Esophagus squamous epithelium (tissue), 5 donors: ENCODE measurements around the gene DCDC2C. TPM values are rescaled to one million over a fixed set of nuclear protein-coding genes. Genes with fewer than 3 reads are reported as not detected.

Experiments used
- DNase-seq: peaks from one replicate; lab custom pipeline; 2025; lab: John Stamatoyannopoulos, UW
- H3K27ac ChIP-seq, 4 donors: fragments of 200-600 bp; sonication (generic); one replicate each; pipeline ENCODE4 v1.5.1; 2016 to 2019; ENCODE audit warnings: mild to moderate bottlenecking in 1 of 4
- H3K27me3 ChIP-seq, 4 donors: fragments of 200-600 bp; sonication (generic); 1 replicate in 3 of 4; 2 replicates in 1 of 4; pipeline versions ENCODE4 v1.5.1 to v1.6.0; 2017 to 2021; ENCODE audit warnings: antibody characterized with exemption in 1 of 4
- H3K36me3 ChIP-seq, 3 donors: fragments of 200-600 bp; sonication (generic); one replicate each; pipeline ENCODE4 v1.5.1; 2016 to 2019
- H3K4me1 ChIP-seq, 3 donors: fragments of 200-600 bp; sonication (generic); one replicate each; pipeline ENCODE4 v1.5.1; 2017 to 2019
- H3K4me3 ChIP-seq, 4 donors: fragments of 200-600 bp; sonication (generic); 1 replicate in 3 of 4; 2 replicates in 1 of 4; pipeline ENCODE4 v1.5.1; 2016 to 2019; ENCODE audit warnings: mild to moderate bottlenecking in 2 of 4, moderate library complexity in 1 of 4
- H3K9me3 ChIP-seq, 3 donors: fragments of 200-600 bp; sonication (generic); one replicate each; pipeline ENCODE4 v1.5.1; 2016 to 2019
- CTCF ChIP-seq, 6 experiments: fragments of 450-650 bp in 4 of 6; fragments of 200-600 bp in 2 of 6; sonication (generic) in 2 of 6; IDR thresholded peaks; one replicate each; pipeline ENCODE4 v1.5.1; 2016 to 2019; ENCODE audit warnings: antibody characterized with exemption in 6 of 6, mild to moderate bottlenecking in 4 of 6, moderate library complexity in 4 of 6
- POLR2A ChIP-seq, 4 donors: fragments of 450-650 bp; IDR thresholded peaks; one replicate each; pipeline ENCODE4 v1.6.1; 2017; ENCODE audit warnings: antibody characterized with exemption in 4 of 4, mild to moderate bottlenecking in 4 of 4, moderate library complexity in 3 of 4
- WGBS, 2 donors: methylation state at CpG; one replicate each; pipeline ENCODE4 v1.1.5; 2018; 5-methylcytosine and 5-hydroxymethylcytosine counted together
- intact Hi-C: fragments of 100-400 bp; cut with DNase I; formaldehyde crosslinking; loops from one replicate; pipeline ENCODE4 v1.15.0; 2022
- total RNA-seq, 4 donors: library from RNA; depleted of rRNA; stranded (reverse); fragments of >200 nt; gene quantifications; one replicate each; pipeline ENCODE4 v1.1.0, GENCODE V29; 2016
- donor health status: DM: yes; HTN: yes; CAD: no.

Gene DCDC2C
- not detected for total RNA-seq

- no peaks in the 10 kb centered on the region for H3K9me3 ChIP-seq
- peaks cover 0 to 50% (median 2%) of the 10 kb centered on the region in 4 donors for H3K27me3 ChIP-seq
- peak within 1 kb of the TSS in 2 of 4 donors; percentile 22 to 55 for H3K4me3 ChIP-seq
- H3K4me1 ChIP-seq = peaks cover 0 to 11% (median 6%) of the 10 kb centered on the region in 3 donors
- intact Hi-C loops = no loop called here
- TF ChIP-seq POLR2A (IDR thresholded peaks at IDR 0.05) = no peak
- no peak for TF ChIP-seq CTCF (IDR thresholded peaks at IDR 0.05)
- DNase-seq = no peak
- 27 to 33% methylated on average over 17 to 19 of the region's 60 CpGs for WGBS, 2 donors
- no peaks in the 10 kb centered on the region for H3K36me3 ChIP-seq
- no peak within 1 kb of the TSS for H3K27ac ChIP-seq
These were observed at the start of gene DCDC2C for GRCh38 chr2:3703236-3703756. Gene DCDC2C, plus strand, starts transcription at chr2:3703575. Its CDS starts 177 bp downstream, at chr2:3703752.

- WGBS, 2 donors = 75 to 86% methylated on average over 3 to 6 of the region's 10 CpGs
- DNase-seq = no peak
- H3K4me1 ChIP-seq = peaks cover 9 to 21% (median 11%) of the 10 kb centered on the region in 3 donors
- no peaks in the 10 kb centered on the region for H3K9me3 ChIP-seq
- H3K27me3 ChIP-seq = peaks cover 0 to 42% (median 0%) of the 10 kb centered on the region in 4 donors
- H3K4me3 ChIP-seq = no peak overlapping the region
- no peak for TF ChIP-seq POLR2A (IDR thresholded peaks at IDR 0.05)
- no peak for TF ChIP-seq CTCF (IDR thresholded peaks at IDR 0.05)
- intact Hi-C loops = no loop called here
- H3K36me3 ChIP-seq = no peaks in the 10 kb centered on the region
- H3K27ac ChIP-seq = no peak overlapping the region
These were observed 49.4 kb upstream of the DCDC2C start for GRCh38 chr2:3654011-3654410.

GRCh38 chr2:3654531-3655225 lies 48.7 kb upstream of the DCDC2C start:
- TF ChIP-seq POLR2A (IDR thresholded peaks at IDR 0.05) = no peak
- no peak for TF ChIP-seq CTCF (IDR thresholded peaks at IDR 0.05)
- 84 to 88% methylated on average over 14 to 15 of the region's 21 CpGs for WGBS, 2 donors
- no peak for DNase-seq
- Histone ChIP-seq H3K36me3 (no peaks in the 10 kb centered on the region), H3K27me3 (peaks cover 0 to 37% (median 0%) of the 10 kb centered on the region in 4 donors), H3K9me3 (no peaks in the 10 kb centered on the region), H3K4me1 (peaks cover 9 to 26% (median 11%) of the 10 kb centered on the region in 3 donors), H3K4me3 (no peak overlapping the region), H3K27ac (no peak overlapping the region)
- intact Hi-C loops = no loop called here

GRCh38 chr2:3655871-3656761 lies 47.3 kb upstream of the DCDC2C start:
- DNase-seq = no peak
- Histone ChIP-seq H3K27ac (no peak overlapping the region), H3K9me3 (no peaks in the 10 kb centered on the region), H3K27me3 (peaks cover 0 to 25% (median 0%) of the 10 kb centered on the region in 4 donors), H3K4me3 (no peak overlapping the region), H3K36me3 (no peaks in the 10 kb centered on the region), H3K4me1 (peaks cover 4 to 21% (median 7%) of the 10 kb centered on the region in 3 donors)
- no peak for TF ChIP-seq POLR2A (IDR thresholded peaks at IDR 0.05)
- no peak for TF ChIP-seq CTCF (IDR thresholded peaks at IDR 0.05)
- WGBS, 2 donors = 69 to 90% methylated on average over 5 to 14 of the region's 28 CpGs
- intact Hi-C loops = no loop called here
